ENCODE measurements around the gene RNASE9.
"Not testable (repeated sequence)": the region's sequence is repeated elsewhere in the genome, so short reads cannot be mapped to it uniquely, and the experiment has no call there.

RNASE9 gene

DNA sequence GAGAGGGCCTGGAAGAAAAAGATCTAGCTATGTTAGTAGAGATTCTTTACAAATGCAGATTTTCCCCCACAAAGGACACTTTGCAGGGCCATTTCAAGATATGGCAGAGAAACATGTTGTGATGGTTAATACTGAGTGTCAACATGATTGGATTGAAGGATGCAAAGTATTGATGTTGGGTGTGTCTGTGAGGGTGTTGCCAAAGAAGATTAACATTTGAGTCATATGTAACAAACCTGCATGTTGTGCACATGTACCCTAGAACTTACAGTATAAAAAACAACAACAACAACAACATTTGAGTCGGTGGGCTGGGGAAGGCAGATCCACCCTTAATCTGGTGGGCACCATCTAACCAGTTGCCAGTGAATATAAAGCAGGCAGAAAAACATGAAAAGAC lies 6.4 kb upstream of the RNASE9 start:
- not testable (repeated sequence) for H3K27me3 Mint-ChIP-seq

GRCh38 chr14:20564501-20564997 lies 3.7 kb upstream of the RNASE9 start:
- Mint-ChIP-seq H3K27ac (ENCODE audit: low read depth) (no peak overlapping the region), H3K36me3 (ENCODE audit: insufficient read depth) (no peaks in the 10 kb centered on the region), H3K4me1 (peaks cover 7% of the 10 kb centered on the region), H3K4me3 (no peak overlapping the region), H3K27me3 (no peaks in the 10 kb centered on the region), H3K9me3 (no peaks in the 10 kb centered on the region)
- no peak for ATAC-seq (replicated peaks; ENCODE audit: extremely low read depth, poor library complexity, severe bottlenecking)
- no peak for DNase-seq (ENCODE audit: low spot score in 2 of 2)

More for the DNA sequence above, 6.4 kb upstream of the RNASE9 start:
- DNase-seq (ENCODE audit: low spot score in 2 of 2); H3K4me3 Mint-ChIP-seq; H3K36me3 Mint-ChIP-seq (ENCODE audit: insufficient read depth); ATAC-seq (replicated peaks; ENCODE audit: extremely low read depth, poor library complexity, severe bottlenecking); H3K27ac Mint-ChIP-seq (ENCODE audit: low read depth); H3K9me3 Mint-ChIP-seq; H3K4me1 Mint-ChIP-seq: not testable (repeated sequence)

- Mint-ChIP-seq H3K36me3 (ENCODE audit: insufficient read depth) (no peaks in the 10 kb centered on the region), H3K4me1 (peaks cover 7% of the 10 kb centered on the region), H3K9me3 (no peaks in the 10 kb centered on the region), H3K4me3 (no peak overlapping the region), H3K27ac (ENCODE audit: low read depth) (no peak overlapping the region), H3K27me3 (no peaks in the 10 kb centered on the region)
- DNase-seq (ENCODE audit: low spot score in 2 of 2) (no peak), ATAC-seq (replicated peaks; ENCODE audit: extremely low read depth, poor library complexity, severe bottlenecking) (no peak)
Observed at GRCh38 chr14:20563971-20564370, 3.1 kb upstream of the RNASE9 start.

DNA sequence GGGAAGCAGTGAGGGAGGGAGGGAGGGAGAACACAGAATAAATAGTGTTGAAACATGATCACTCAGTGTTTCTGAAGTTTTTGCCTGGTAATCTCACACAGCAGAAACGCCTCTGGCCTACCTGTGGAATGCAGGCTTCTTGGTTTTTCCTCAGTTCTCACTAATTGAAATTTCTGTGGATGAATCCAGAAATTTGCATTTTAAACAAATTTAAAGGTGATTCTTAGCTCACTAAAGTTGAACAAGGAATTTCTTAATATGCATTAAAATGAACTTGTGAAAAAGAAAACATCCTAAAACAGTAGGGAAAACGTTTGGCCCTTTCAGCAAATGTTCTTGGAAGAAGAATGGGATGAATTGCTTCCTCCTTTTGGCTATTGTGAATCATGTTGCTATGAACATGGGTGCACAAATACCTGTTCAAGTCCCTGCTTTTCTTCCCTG lies 1.4 kb downstream of the RNASE9 start:
- H3K36me3 Mint-ChIP-seq (ENCODE audit: insufficient read depth): no peaks in the 10 kb centered on the region
- no peaks in the 10 kb centered on the region for H3K9me3 Mint-ChIP-seq
- no peaks in the 10 kb centered on the region for H3K4me1 Mint-ChIP-seq
- no peak overlapping the region for H3K27ac Mint-ChIP-seq (ENCODE audit: low read depth)
- H3K4me3 Mint-ChIP-seq: no peak overlapping the region
- H3K27me3 Mint-ChIP-seq: no peaks in the 10 kb centered on the region
- no peak for DNase-seq (ENCODE audit: low spot score in 2 of 2)
- ATAC-seq (replicated peaks; ENCODE audit: extremely low read depth, poor library complexity, severe bottlenecking): no peak

DNA sequence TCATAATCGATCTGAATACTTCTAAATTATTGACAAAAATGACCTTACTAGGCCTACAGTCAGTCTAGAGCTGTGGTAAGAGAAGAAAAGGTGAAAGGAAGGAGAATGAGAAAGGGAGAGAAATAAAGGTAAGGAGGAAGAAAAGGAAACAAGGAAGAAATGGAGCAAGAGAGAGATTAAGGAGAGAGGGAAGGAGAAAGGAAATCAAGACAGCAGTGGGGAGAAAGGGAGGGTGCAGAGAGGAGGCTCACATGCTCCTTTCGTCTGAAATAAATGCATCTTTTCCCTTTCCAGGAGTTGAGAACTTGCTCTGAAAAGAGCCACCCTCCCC lies 3.7 kb downstream of the RNASE9 start:
- DNase-seq (ENCODE audit: low spot score in 2 of 2) (no peak), ATAC-seq (replicated peaks; ENCODE audit: extremely low read depth, poor library complexity, severe bottlenecking) (no peak)
- Mint-ChIP-seq H3K36me3 (ENCODE audit: insufficient read depth) (no peaks in the 10 kb centered on the region), H3K4me3 (no peak overlapping the region), H3K4me1 (no peaks in the 10 kb centered on the region), H3K9me3 (no peaks in the 10 kb centered on the region), H3K27ac (ENCODE audit: low read depth) (no peak overlapping the region), H3K27me3 (no peaks in the 10 kb centered on the region)

GRCh38 chr14:20556500-20557211 lies 4.2 kb downstream of the RNASE9 start:
- DNase-seq (ENCODE audit: low spot score in 2 of 2) (no peak), ATAC-seq (replicated peaks; ENCODE audit: extremely low read depth, poor library complexity, severe bottlenecking) (no peak)
- no peak overlapping the region for H3K27ac Mint-ChIP-seq (ENCODE audit: low read depth)
- H3K4me1 Mint-ChIP-seq: no peaks in the 10 kb centered on the region
- no peak overlapping the region for H3K4me3 Mint-ChIP-seq
- H3K9me3 Mint-ChIP-seq: no peaks in the 10 kb centered on the region
- no peaks in the 10 kb centered on the region for H3K36me3 Mint-ChIP-seq (ENCODE audit: insufficient read depth)
- no peaks in the 10 kb centered on the region for H3K27me3 Mint-ChIP-seq

DNA sequence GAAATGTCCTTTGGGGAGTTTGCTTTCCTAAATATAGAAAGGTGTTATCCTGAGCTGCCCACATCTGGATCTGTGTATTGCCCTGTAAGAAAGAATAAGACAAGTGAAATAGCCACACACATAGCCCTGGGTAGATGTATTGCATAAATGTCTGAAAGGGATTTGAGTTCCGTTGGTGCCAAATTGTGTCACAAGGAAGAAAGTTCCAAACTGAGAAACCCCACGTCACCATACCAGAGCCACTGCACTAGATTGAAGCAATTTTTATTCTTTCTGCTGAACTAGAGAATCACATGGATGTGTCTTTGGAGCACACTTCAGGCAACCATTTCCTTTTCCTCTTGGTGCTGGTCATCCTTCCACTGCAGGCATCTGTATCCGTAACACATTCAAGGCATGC lies 5.0 kb downstream of the RNASE9 start:
- Mint-ChIP-seq H3K27me3 (no peaks in the 10 kb centered on the region), H3K4me1 (no peaks in the 10 kb centered on the region), H3K9me3 (no peaks in the 10 kb centered on the region), H3K27ac (ENCODE audit: low read depth) (no peak overlapping the region), H3K36me3 (ENCODE audit: insufficient read depth) (no peaks in the 10 kb centered on the region), H3K4me3 (no peak overlapping the region)
- no peak for ATAC-seq (replicated peaks; ENCODE audit: extremely low read depth, poor library complexity, severe bottlenecking)
- DNase-seq (ENCODE audit: low spot score in 2 of 2): no peak

DNA sequence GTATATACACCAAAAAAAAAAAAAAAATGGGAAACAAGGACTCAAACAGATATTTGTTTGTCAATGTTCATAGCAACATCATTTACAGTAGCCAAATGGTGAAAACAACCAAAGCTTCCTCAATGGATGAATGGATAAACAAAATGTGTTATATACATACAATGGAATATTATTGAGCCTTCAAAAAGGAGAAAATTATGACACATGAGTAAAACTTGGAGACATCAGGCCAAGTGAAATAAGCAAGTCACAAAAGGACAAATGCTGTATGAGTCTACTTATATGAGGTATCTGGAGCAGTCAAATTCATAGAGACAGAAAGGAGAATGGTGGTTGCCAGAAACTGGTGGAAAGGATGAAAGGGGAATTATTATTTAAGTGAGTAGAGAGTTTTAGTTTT lies 7.8 kb downstream of the RNASE9 start:
- DNase-seq (ENCODE audit: low spot score in 2 of 2) (no peak), ATAC-seq (replicated peaks; ENCODE audit: extremely low read depth, poor library complexity, severe bottlenecking) (no peak)
- Mint-ChIP-seq H3K36me3 (ENCODE audit: insufficient read depth) (no peaks in the 10 kb centered on the region), H3K4me1 (no peaks in the 10 kb centered on the region), H3K27me3 (no peaks in the 10 kb centered on the region), H3K4me3 (no peak overlapping the region), H3K27ac (ENCODE audit: low read depth) (no peak overlapping the region), H3K9me3 (no peaks in the 10 kb centered on the region)

GRCh38 chr14:20551606-20552005 lies 9.2 kb downstream of the RNASE9 start:
- H3K27me3 Mint-ChIP-seq: peaks cover 7% of the 10 kb centered on the region
- H3K4me3 Mint-ChIP-seq: no peak overlapping the region
- H3K4me1 Mint-ChIP-seq: no peaks in the 10 kb centered on the region
- no peak for DNase-seq (ENCODE audit: low spot score in 2 of 2)
- ATAC-seq (replicated peaks; ENCODE audit: extremely low read depth, poor library complexity, severe bottlenecking): no peak
- H3K9me3 Mint-ChIP-seq: no peaks in the 10 kb centered on the region
- no peak overlapping the region for H3K27ac Mint-ChIP-seq (ENCODE audit: low read depth)
- H3K36me3 Mint-ChIP-seq (ENCODE audit: insufficient read depth): no peaks in the 10 kb centered on the region

- no peaks in the 10 kb centered on the region for H3K36me3 Mint-ChIP-seq (ENCODE audit: insufficient read depth)
- H3K4me1 Mint-ChIP-seq: no peaks in the 10 kb centered on the region
Observed at GRCh38 chr14:20550926-20551325, 9.9 kb downstream of the RNASE9 start.

GRCh38 chr14:20548414-20549158 lies 12.3 kb downstream of the RNASE9 start:
- no peak for ATAC-seq (replicated peaks; ENCODE audit: extremely low read depth, poor library complexity, severe bottlenecking)
- H3K4me3 Mint-ChIP-seq: no peak overlapping the region
- H3K9me3 Mint-ChIP-seq: no peaks in the 10 kb centered on the region
- DNase-seq (ENCODE audit: low spot score in 2 of 2): no peak
- H3K36me3 Mint-ChIP-seq (ENCODE audit: insufficient read depth): no peaks in the 10 kb centered on the region
- H3K4me1 Mint-ChIP-seq: no peaks in the 10 kb centered on the region
- peaks cover 32% of the 10 kb centered on the region for H3K27me3 Mint-ChIP-seq
- H3K27ac Mint-ChIP-seq (ENCODE audit: low read depth): no peak overlapping the region

More at GRCh38 chr14:20550926-20551325, 9.9 kb downstream of the RNASE9 start:
- Mint-ChIP-seq H3K27ac (ENCODE audit: low read depth) (no peak overlapping the region), H3K27me3 (peaks cover 9% of the 10 kb centered on the region), H3K9me3 (no peaks in the 10 kb centered on the region), H3K4me3 (no peak overlapping the region)
- DNase-seq (ENCODE audit: low spot score in 2 of 2) (no peak), ATAC-seq (replicated peaks; ENCODE audit: extremely low read depth, poor library complexity, severe bottlenecking) (no peak)

GRCh38 chr14:20546877-20547276 lies 14.0 kb downstream of the RNASE9 start:
- no peak overlapping the region for H3K4me3 Mint-ChIP-seq
- no peak overlapping the region for H3K27ac Mint-ChIP-seq (ENCODE audit: low read depth)
- H3K9me3 Mint-ChIP-seq: no peaks in the 10 kb centered on the region
- ATAC-seq (replicated peaks; ENCODE audit: extremely low read depth, poor library complexity, severe bottlenecking) (no peak), DNase-seq (ENCODE audit: low spot score in 2 of 2) (no peak)
- peaks cover 48% of the 10 kb centered on the region for H3K27me3 Mint-ChIP-seq
- no peaks in the 10 kb centered on the region for H3K4me1 Mint-ChIP-seq
- no peaks in the 10 kb centered on the region for H3K36me3 Mint-ChIP-seq (ENCODE audit: insufficient read depth)

GRCh38 chr14:20539906-20540305 lies 20.9 kb downstream of the RNASE9 start:
- Mint-ChIP-seq H3K27me3 (peaks cover 30% of the 10 kb centered on the region), H3K36me3 (ENCODE audit: insufficient read depth) (no peaks in the 10 kb centered on the region), H3K4me1 (no peaks in the 10 kb centered on the region), H3K27ac (ENCODE audit: low read depth) (no peak overlapping the region), H3K4me3 (no peak overlapping the region), H3K9me3 (no peaks in the 10 kb centered on the region)
- no peak for DNase-seq (ENCODE audit: low spot score in 2 of 2)
- ATAC-seq (replicated peaks; ENCODE audit: extremely low read depth, poor library complexity, severe bottlenecking): no peak
